GM04503 (cell line): ENCODE data around the gene TNFRSF11A.

ENCODE experiments used
- DNase-seq: peaks from one replicate; pipeline ENCODE4 v3.0.0-alpha.2; 2012; ENCODE audit warnings: low read depth

The TNFRSF11A gene

GRCh38 chr18:62324917-62325805 is at the start of gene TNFRSF11A:
TNFRSF11A (plus strand) TSS chr18:62325310; CDS start chr18:62325353, 43 bp downstream.
- DNase-seq = no peak

GRCh38 chr18:62277045-62277444 is 48.1 kb upstream of the TNFRSF11A start:
- DNase-seq = no peak

- no peak for DNase-seq
Measured at GRCh38 chr18:62279561-62279960, 45.5 kb upstream of the TNFRSF11A start.

- no peak for DNase-seq
Measured at GRCh38 chr18:62280058-62280457, 45.1 kb upstream of the TNFRSF11A start.

- no peak for DNase-seq
Measured at GRCh38 chr18:62280786-62281185, 44.3 kb upstream of the TNFRSF11A start.

- DNase-seq = peak; percentile 61
Measured at GRCh38 chr18:62281684-62282083, 43.4 kb upstream of the TNFRSF11A start.

- peak; percentile 54 for DNase-seq
Measured at GRCh38 chr18:62282188-62282629, 42.9 kb upstream of the TNFRSF11A start.

- no peak for DNase-seq
Measured at GRCh38 chr18:62284637-62285036, 40.5 kb upstream of the TNFRSF11A start.

GRCh38 chr18:62285281-62285680 is 39.8 kb upstream of the TNFRSF11A start:
- DNase-seq = no peak

GRCh38 chr18:62287781-62288664 is 37.1 kb upstream of the TNFRSF11A start:
- DNase-seq = no peak

- DNase-seq = no peak
Measured at GRCh38 chr18:62288665-62289008, 36.5 kb upstream of the TNFRSF11A start.

- DNase-seq = no peak
Measured at GRCh38 chr18:62289047-62289446, 36.1 kb upstream of the TNFRSF11A start.

- no peak for DNase-seq
Measured at GRCh38 chr18:62294073-62294472, 31.0 kb upstream of the TNFRSF11A start.

- DNase-seq = no peak
Measured at GRCh38 chr18:62300359-62300963, 24.6 kb upstream of the TNFRSF11A start.

- DNase-seq = no peak
Measured at GRCh38 chr18:62301322-62301721, 23.8 kb upstream of the TNFRSF11A start.

- no peak for DNase-seq
Measured at GRCh38 chr18:62312851-62313250, 12.3 kb upstream of the TNFRSF11A start.

- DNase-seq = no peak
Measured at GRCh38 chr18:62318228-62319180, 6.6 kb upstream of the TNFRSF11A start.

GRCh38 chr18:62321201-62321600 is 3.9 kb upstream of the TNFRSF11A start:
- DNase-seq = no peak

- DNase-seq = no peak
Measured at GRCh38 chr18:62323483-62324180, 1.5 kb upstream of the TNFRSF11A start.

GRCh38 chr18:62324181-62324828 is 805 bp upstream of the TNFRSF11A start:
- DNase-seq = no peak
